ENCODE results near the gene GPN2. TPM values are rescaled to one million over a fixed set of nuclear protein-coding genes. Genes with fewer than 3 reads are reported as not detected.

Gene GPN2
- total and polyA plus RNA-seq, 9 of the 15 experiments (the other 6 are each of a cell fraction or from before 2014, with no cell fraction given): 9.9 to 58.8 (median 20.4) TPM

- Histone ChIP-seq H3K9ac (ENCODE audit: insufficient read depth in 1 of 2, low read depth in 2 of 2, low read length in 2 of 2) (no peak overlapping the region), H3K4me3 (no peak overlapping the region), H3K36me3 (ENCODE audit: control insufficient read depth, insufficient read depth, low read length) (peaks cover 86% of the 10 kb centered on the region), H3K4me1 (replicated peaks in 1 of 2; ENCODE audit: control insufficient read depth in 2 of 2, insufficient read depth in 2 of 2, low read length in 2 of 2) (no peaks in the 10 kb centered on the region; a peak in 1 of 5 replicates), H3K79me2 (ENCODE audit: control insufficient read depth, insufficient read depth, low read length) (peaks cover 61% of the 10 kb centered on the region), H3K9me3 (replicated peaks; ENCODE audit: control insufficient read depth, insufficient read depth, low read depth, low read length) (no peaks in the 10 kb centered on the region), H3K9me1 (ENCODE audit: control insufficient read depth, insufficient read depth, low read length) (no peaks in the 10 kb centered on the region), H4K20me1 (replicated peaks; ENCODE audit: control insufficient read depth, insufficient read depth, low read length) (0 out of 2 replicates have a peak, but pooled peaks cover 10% of the 10 kb centered on the region), H3K27me3 (ENCODE audit: control insufficient read depth in 2 of 2, insufficient read depth in 2 of 2, low read length in 2 of 2) (no peaks in the 10 kb centered on the region), H3K4me2 (ENCODE audit: insufficient read depth, low read length) (no peak overlapping the region), H2AFZ (ENCODE audit: low read depth, low read length) (no peak overlapping the region), H3K27ac (ENCODE audit: extremely low read depth, low read depth, low read length) (no peak overlapping the region)
- intact Hi-C loops (cut with micrococcal nuclease): no loop called here
- ATAC-seq (no peak), DNase-seq (ENCODE audit: extremely low read depth in 1 of 4, low spot score in 3 of 4) (no peak), FAIRE-seq (peak; percentile 23)
- in situ Hi-C loops (cut with MboI): no loop called here
- POLR2A ChIA-PET: interaction anchor here (0.9 to 2.3 kb wide), 2 partner anchors 10 to 13 kb away, joined by 3 to 12 read pairs; no protein-coding TSS in a partner anchor
- CTCF ChIA-PET (ENCODE audit: low intra/inter-chr PET ratio): no interaction called here
- BruUV-seq (replicated peaks): no TSS peak
- WGBS (ENCODE audit: insufficient coverage, low coverage, missing lambda C conversion rate): 91% methylated on average over 6 of the region's 6 CpGs
- TF ChIP-seq RB1 (IDR thresholded peaks at IDR 0.05; ENCODE audit: low read depth) (no peak), ZNF740 (CRISPR knock-in tag; IDR thresholded peaks at IDR 0.05) (no peak), ZNF740 (tag; IDR thresholded peaks at IDR 0.05) (no peak), HDAC1 (IDR thresholded peaks at IDR 0.05) (no peak), HBP1 (CRISPR knock-in tag; IDR thresholded peaks at IDR 0.05) (no peak), C11orf30 (IDR thresholded peaks at IDR 0.05; ENCODE audit: low read depth) (no peak), XRCC5 (IDR thresholded peaks at IDR 0.05; ENCODE audit: low read depth, low read length) (no peak), DMBX1 (CRISPR knock-in tag; IDR thresholded peaks at IDR 0.05; ENCODE audit: borderline replicate concordance) (no peak), CHD7 (IDR thresholded peaks at IDR 0.05; ENCODE audit: low read depth, low read length) (no peak)
Observed at GRCh38 chr1:26936823-26937222, 46.7 kb upstream of the GPN2 start.

Measured in K562 (cell line).